HPDE6-E6E7 (cell line): Measurements from ENCODE around the gene SCN3B.

Experiments used
- DNase-seq: peaks from one replicate; pipeline ENCODE4 v3.0.0; 2011; ENCODE audit warnings: missing footprints; ENCODE audit errors: extremely low spot score

SCN3B gene

DNA sequence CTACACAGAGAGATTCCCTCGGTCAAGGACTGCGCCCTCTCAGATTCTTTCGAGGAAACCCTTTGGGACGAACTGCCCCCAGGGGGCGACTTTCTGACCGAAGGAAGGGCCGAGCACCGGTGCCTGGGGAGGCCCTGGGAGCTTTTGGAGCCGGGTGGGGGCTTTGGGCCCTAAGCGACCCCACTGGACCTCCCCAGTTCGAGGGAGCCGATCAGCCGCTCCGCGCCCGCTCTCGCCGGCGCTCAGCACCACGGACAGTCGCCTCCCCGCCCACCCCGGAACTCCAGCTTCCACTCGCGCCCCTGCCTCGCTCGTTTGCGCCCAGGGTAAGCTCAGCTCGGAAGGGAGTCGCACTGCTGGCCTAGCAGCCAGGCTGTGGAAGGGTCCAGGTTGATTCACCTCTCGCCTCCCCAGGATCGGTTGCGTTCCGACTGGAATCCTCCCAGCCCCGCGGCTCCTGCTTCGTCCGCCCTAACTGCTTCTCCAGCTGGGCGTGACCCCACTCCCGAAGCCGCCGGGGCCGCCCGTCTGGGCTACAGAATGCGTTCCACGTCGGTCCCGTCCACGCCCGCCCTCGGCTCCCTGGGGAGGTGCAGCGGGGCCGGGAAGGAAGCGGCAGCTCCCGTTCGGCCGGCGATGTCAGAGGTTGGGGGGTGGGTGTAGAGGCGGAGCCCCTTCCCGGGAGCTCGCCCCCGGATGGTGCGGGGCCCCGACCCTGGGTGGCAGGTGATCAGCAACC is 428 bp downstream of the SCN3B start:
- peak; percentile 50 for DNase-seq

DNA sequence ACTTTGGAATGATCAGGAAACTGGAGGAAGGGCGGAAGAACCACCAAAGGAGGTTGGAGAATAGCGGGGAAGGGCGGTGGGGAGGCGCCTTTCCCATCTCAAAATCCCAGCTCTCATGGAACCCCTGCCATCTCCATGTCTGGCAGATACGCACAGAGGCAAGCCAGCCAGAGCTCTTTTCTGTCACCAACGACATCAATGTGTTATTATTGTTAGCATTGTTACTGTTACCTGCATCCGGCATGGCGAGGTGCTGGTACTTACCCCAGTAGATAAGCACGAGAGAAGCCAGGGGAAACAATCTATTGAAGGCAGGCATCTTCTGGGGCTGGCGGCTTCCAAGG is 969 bp downstream of the SCN3B start:
- DNase-seq: peak; percentile 13

DNA sequence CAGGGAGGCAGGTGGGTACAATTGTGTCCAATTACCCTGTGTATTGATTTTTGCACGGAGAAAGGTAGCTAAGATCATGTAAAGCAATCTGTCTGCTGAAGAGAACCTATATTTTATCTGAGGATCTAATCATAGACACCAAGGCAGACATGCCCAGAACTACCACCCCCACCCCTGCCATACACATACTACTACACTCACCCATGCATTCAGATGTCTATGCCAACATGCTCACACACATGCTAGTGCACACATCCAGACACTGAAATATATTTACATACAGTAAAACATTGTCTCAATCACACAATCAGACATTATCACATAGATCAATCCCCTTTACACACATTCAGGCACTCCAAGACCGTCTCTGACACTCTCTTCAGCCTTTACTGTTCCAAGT is 1.8 kb downstream of the SCN3B start:
- DNase-seq: no peak

DNA sequence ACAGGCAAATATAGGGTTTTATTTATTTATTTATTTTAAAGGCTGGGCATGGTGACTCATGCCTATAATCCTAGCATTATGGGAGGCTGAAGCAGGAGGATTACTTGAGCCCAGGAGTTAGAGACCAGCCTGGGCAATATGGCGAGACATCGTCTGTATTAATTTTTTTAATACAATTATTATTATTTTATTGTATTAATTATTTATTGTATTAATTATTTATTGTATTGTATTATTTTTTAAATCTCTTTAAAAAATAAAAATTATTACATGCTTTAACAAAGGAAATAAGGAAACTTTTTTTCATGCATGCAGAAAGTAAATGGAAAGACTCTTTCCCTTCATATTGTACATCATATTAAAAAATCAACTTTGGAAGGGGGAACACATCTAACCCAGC is 3.5 kb downstream of the SCN3B start:
- no peak for DNase-seq

DNA sequence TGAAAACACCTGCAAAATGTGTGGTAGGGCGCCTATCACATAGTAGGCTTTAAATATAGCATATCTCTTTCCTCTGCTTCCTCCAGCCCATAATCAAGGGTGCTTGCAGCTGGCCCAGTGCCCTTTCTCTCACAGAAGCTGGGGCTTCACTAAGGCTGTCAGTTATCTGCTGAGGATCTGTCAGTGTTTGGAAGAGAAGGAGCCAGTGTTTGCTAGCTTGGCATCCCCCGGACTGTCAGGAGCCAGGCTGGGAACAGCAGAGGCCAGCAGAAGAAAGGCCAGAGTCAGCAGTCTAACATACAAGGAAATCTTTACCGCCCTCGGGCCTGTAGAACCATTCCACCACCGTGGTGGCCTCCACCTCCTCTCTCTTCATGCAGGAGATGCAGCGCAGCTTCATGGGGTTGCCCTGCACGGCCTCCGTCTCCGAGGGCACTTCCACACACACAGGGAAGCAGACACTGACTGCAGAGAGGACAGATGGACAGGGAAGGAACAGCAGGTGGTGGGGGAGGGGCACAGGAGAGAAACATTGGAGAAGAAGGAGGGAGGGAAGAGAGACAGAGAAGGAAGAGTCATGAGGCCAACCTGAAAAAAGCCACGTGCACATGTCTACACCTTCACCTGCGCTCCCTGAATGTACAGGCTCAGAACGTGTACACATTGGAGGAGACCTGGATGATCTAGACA is 9.0 kb downstream of the SCN3B start:
- no peak for DNase-seq

DNA sequence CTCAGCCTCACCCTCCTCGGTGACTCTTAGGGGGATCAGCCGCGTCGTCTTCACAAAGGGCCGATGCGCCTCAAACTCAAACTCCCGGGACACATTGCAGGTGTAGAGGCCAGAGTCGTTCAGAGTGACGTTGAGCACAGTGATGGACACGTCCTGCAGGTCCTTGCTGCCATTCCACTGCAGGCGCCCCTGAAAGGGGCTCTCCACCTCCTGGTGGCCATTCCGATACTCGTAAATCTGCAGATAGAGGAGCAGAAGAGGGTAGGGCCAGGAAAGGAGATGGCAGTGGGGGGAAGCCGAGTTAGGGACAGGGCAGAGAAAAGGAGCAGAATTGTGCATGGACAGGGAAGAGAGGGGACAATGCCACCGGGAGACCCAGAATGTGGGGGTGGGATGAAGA is 12.0 kb downstream of the SCN3B start:
- no peak for DNase-seq

DNA sequence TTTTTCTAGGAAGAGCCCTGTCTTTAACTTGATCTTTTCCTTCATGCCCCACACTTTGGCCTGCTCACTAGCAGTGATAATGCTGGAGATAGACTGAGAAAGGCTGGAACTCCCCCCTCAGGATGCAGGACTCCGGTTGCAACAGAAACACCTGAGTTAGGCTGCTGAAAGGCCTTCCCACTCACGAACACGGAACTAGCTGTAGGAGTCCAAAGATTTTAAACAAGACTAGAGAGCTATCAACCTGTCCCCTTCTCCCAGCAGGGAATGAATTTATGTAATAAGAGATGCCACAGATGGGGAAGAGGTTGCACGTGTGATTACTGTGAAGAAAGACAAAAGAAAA is 13.0 kb downstream of the SCN3B start:
- DNase-seq: no peak

DNA sequence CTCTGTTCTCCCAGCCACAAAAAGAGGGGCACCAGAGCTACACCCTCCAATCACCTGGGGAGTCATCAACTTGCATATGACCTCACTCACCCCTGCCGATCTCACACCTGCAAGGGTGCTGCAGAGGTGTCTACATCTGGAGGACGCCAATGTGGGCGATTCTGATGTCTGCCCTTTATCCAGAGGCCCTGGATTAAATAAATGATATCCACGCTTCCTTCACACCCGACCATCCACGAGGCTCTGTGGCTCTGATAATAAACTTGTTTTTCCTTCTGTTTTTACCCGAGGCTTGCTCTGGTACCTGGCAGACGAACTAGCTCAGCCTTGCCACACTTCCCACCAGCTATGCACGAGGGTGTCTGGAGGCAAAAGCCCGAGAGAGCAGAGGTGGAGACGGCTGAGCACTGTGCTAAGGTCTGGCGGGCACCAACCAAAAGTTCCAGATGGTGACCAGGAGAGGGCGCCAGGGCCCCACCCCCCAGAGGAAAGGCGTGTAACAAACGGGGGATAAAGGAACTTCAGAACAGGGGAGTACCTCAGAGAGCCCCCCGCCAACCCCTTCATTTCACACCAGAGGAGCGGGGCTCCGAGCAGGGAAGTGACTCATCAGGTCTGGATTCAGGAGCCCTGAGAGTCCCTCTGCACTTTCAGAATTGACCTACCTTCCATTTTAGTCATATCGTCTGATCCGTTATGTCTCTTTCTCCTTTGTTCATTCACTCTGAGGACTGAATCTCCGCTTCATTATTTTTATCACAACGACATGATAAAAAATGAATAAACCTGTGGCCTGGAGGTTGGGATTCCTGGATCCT is 13.5 kb downstream of the SCN3B start:
- DNase-seq: peak; percentile 29

DNA sequence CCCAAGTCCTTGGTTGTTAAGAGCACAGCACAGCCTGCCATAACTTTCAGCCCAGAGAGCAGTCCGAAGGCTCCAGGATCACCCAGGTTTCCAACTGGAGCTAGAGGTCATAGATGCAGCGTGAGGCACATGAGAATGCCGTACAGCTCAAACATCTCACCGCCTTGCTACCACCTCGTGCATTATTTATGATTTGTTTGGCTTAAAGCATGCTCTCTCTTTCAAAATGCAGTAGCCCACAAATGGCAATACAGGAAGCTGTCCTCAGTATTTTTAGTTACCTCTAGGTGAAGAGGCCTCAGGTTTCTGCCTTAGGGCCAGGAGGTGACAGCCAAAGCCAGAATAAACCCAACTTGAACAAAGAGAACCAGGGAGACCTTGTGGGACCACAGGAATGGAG is 14.4 kb downstream of the SCN3B start:
- DNase-seq: no peak

DNA sequence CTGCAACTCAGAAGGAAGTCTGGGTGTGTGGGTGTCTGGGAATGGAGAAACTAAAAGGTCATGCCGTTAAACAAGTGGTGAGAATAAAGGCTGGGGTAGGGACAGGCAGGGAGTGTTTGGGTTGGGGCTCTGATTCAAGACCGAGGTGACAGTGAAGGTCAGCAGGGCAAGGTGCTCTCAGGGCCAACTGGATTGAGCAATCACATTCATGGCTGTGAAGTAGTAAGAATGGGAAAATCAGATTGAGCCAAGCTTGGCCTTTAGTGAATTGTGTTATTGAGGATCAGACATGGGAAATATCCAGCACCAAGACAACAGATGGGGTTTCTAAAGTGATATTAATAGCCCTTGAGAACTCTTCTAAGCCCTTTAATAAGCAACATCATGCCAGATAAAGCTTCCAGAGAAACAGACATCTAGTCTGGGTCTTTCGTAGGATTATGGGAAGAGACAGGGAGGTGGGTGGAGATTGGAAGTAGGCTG is 24.3 kb downstream of the SCN3B start:
- no peak for DNase-seq

DNA sequence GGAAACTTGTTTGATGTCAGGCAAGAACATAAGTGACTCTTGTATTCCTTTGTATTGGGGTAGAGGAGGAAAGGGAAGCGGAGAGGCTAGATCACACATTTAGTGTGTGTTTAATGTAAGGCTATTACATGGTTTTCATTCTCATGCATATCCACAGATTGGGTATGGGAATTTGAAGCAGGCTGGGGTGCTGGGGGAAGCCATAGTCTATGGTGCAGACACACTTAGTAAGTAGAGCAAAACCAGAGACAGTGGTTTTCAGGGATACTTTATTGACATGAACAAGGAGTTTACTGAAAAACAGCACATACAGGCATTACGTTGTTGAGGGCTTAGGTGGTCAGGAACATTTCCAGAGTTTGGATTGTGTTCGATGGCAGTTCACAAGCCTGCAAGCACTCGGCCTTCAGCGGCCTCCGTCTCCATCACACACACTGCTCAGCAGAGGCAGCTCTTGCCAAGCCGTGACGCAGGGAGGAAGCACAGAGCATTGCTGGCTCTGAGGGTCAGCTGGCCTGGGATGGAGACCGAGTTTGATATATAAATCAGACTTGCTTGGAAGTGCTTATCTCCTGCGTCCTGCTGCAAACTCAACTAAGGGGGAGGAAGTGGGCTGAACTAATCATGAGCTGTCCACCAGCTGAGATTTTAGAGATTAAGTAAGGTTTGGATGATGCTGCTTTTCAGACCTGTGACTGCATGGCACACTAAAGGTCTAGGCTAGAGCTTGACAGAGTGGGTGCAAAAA is 25.3 kb downstream of the SCN3B start:
- DNase-seq: no peak

DNA sequence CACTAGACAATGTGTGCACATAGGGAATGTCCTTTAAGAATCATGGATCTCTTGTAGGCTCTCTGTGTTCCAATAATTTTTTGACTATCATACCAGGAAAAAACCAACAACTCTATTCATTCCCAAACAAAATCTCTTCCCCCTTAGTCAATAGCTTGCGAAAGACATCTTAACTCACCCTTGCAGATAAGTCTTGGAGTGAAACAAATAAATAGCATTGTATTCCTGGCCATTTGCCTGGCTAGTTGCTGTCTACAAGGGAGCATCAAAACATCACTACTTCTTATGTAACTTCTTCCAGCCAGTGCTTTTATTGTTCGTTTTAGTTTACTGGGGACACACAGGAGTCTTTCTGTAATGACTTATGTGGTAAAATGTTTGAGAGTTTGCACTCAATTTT is 29.4 kb downstream of the SCN3B start:
- DNase-seq: no peak

DNA sequence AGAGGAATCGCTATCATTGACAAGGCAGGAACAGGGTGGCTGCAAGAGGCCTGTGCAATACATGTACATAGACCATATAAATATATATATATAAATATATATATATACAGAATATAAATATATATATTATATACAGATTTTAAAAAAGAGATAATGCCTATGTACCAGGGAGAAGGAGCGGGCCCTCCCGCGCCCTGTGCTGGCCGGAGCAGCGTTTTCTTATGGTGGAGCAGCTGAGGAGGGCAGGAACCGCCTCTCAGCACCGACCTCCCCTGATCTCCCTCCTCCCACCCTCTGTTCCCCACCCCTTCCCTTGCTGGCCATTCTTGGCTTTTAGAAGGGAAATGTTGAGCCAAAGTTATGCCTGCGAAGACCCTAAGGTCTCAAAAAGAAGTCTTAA is 31.8 kb downstream of the SCN3B start:
- DNase-seq: no peak

DNA sequence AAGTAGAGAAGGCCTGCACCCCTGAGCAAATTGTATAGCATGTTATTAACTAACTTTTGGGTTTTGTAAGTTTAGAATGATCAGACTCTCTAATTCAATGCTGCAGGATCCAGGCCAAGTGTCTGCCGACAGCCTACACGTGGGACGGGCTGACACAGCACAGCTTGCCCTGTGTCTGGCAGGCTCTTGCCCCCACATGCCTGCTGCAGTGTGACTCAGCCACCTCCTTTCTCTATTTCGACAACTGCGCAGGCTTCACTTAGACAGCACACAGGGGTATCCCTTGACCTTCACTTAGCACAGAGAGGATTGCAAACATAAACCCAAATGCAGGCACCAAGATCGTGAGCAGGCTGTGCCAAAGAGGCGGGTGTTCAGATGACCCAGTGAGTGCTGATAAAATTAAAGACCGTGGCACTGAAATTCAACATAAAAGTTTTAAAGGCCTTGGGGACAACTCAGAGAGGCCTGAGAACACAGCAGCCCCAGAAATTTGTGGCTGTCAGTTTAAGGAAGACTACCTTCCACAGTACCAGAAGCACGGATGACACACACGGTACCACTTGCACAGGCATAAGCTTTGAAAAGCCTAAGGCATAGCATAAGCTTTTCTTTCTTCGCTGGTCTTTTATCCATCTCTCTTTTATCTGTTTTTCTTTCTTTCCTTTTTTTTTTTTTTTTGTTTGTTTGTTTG is 37.8 kb downstream of the SCN3B start:
- DNase-seq: peak; percentile 97

DNA sequence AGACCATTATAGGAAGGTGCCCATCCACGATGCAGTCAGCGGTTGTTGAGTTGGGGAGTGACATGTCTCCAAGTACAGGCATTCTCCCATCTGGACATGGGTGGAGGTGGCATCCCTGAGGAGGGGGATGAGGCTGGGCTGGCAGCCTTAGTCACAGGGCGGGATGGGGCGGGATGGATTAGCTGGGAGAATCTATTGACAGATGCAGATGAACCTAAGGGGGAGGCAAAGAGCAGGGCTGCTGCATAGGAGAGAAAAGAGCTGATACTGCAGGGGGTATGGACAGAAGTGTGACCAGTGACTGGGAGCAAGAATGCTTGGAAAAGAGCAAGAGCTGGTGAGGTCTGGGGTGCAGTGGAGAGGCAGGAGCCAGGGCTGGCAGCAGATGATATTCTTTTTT is 42.7 kb downstream of the SCN3B start:
- DNase-seq: no peak

DNA sequence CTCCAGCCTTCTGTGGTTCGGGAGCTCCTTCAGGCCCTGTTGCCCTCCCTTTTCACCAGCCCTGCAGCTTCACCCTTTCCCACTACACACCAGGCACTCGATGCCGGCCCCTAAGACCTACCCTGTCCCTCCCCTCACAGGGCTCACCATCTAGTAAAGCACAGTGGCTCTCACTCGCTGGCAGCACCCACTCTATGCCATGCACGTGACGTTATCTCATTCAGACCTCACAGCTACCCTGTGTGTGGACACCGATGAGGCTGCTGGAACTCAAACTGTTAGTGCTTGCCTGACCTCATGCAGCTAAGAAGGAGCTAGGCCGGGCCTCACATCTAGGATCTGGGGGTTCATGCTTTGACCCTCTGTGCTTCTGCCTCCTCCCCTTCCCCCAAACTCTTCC is 45.5 kb downstream of the SCN3B start:
- no peak for DNase-seq

DNA sequence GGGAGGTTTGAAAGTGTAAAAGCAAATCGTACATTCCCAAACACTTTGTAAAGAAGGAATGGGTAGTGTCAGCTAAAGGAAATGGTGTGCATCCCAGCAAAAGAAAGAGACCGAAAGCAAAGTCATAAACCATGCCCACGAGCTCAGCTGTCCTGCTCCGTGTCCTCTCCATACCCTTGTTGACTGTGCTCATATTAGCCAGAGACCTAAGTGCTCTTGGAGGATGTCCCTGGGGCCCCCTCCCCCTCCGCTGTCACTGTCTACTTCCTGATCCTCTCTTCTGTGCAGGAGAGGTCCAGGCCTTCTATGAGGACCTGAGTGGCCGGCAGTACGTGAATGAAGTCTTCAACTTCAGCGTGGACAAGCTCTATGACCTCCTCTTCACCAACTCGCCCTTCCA is 46.1 kb downstream of the SCN3B start:
- no peak for DNase-seq

DNA sequence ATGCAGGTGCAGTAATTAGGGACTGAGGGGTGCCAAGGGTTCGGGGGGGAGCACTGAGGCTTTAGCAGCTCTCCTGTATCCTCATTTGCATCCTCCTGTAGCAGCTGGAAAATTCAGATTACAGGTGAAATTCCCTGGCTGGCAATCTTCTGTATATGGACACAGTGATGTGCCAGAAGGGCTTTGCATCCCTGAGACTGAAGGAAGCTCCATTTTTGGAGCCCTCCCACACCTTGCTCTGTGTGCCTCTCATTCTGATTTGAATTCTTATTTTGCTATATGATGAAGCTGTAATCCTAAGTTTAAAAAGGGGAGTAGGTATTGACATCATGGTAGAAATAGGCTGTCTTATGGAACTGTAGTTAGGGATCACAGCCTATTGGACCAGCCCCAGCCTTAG is 46.6 kb downstream of the SCN3B start:
- no peak for DNase-seq

DNA sequence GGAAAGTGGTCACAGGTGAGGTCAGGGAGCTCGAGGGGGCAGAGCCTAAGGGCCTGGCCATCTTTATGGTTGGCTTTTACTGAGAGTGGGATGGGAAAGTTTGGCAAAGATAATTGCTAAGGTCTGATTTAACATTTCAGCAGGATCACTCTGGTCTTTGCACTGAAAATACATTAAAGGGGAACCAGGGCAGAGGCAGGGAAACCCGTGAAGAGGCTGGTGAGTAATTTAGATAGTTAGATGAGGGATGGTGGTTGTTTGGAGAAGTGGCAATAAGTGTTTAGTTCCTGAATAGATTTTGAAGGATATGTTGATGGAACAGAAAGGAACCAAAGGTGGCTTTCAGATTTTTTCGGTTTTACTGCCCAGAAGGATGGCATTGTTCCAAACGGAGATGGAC is 50.8 kb downstream of the SCN3B start:
- DNase-seq: no peak

DNA sequence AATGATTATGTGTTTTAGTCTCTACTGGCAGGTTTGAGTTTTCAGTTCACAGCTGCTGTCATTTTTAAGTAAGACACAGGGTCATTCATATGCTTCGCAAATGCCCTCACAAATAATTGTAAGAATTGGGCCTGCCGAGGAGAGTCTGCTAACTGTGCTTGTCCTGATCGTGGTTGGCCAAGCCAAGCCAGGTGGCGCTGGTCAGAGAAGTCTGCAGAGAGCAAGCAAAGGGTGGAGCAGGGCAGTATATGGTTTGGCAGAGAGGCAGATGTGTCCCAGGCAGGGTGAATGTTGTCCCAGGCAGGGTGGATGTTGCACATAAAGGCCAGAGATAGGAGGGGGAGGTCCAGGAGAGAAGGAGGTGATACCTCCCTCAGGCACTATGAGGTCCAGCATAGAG is 52.7 kb downstream of the SCN3B start:
- no peak for DNase-seq

DNA sequence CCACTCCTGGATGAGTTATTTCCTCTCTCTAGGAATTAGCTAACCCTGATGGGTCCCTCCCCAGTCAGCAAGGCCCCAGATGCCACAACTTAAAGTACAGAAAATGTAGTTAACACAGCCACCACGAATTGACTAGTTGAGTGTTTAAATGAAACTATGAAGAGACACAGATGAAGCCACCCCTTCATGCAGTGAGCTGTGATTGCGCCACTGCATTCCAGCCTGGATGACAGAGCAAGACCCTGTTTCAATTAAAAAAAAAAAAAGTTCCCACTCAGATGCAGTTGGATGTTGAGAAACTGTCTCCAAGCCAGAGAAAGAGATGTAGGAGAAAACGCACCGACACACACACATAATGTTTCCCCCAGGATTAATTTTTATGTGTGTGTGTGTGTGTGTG is 53.3 kb downstream of the SCN3B start:
- no peak for DNase-seq

DNA sequence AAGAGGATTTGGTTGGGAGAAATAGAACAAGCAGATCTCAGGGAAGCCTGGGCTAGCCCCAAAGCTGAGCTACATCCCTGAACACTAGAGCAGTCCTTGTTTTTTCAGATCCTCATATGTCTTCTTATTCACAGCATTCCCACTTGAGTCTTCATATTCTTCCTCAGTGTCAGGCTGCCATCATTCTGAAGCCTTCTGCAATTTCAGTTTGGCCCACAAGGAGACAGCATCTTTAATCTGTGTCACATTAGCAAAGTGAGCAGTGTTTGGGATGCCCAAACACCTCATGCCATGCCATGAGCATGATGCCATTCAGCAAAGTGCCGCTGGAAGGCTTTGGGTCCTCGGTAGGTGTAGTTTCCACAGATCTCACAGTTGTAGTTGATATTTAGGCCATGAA is 56.6 kb downstream of the SCN3B start:
- no peak for DNase-seq
